Natural killer cell (primary cell): ENCODE results near the gene ART4. TPM values are rescaled to one million over a fixed set of nuclear protein-coding genes. Genes with fewer than 3 reads are reported as not detected.

Experiments used
- ATAC-seq, 3 donors: fragments of 150-1000 bp in 2 of 3; fragments of 200-7000 bp in 1 of 3; cut with Tn5 transposase; 1 replicate in 1 of 3; 2 replicates in 2 of 3; pipeline ENCODE4 v1.10.0; 2021; ENCODE audit warnings: mild to moderate bottlenecking in 2 of 3, moderate library complexity in 2 of 3
- DNase-seq, 2 donors: peaks; one replicate each; pipeline versions ENCODE4 v3.0.0 to v3.0.0-alpha.2; 2013 to 2021; ENCODE audit warnings: mixed read lengths in 1 of 2
- H3K27ac ChIP-seq: one replicate; pipeline ENCODE4 v1.5.1; 2013; ENCODE audit warnings: mild to moderate bottlenecking, low read length
- H3K27me3 ChIP-seq: one replicate; pipeline ENCODE4 v1.6.1; 2013; ENCODE audit warnings: low read length; ENCODE audit not compliant: control insufficient read depth, insufficient read depth
- H3K36me3 ChIP-seq: one replicate; pipeline ENCODE4 v1.6.1; 2013; ENCODE audit warnings: low read length; ENCODE audit not compliant: control insufficient read depth, insufficient read depth
- H3K4me1 ChIP-seq: one replicate; pipeline ENCODE4 v1.6.1; 2013; ENCODE audit warnings: low read length; ENCODE audit not compliant: control insufficient read depth, insufficient read depth
- H3K4me3 ChIP-seq: one replicate; pipeline ENCODE4 v1.5.1; 2013; ENCODE audit warnings: low read length
- H3K9me3 ChIP-seq: one replicate; pipeline ENCODE4 v1.6.1; 2013; ENCODE audit warnings: low read length; ENCODE audit not compliant: control insufficient read depth, insufficient read depth
- H3K27ac Mint-ChIP-seq, 2 donors: one replicate each; pipeline ENCODE4 v1.8.0; 2022; ENCODE audit warnings: mild to moderate bottlenecking in 2 of 2, mixed read lengths in 2 of 2, moderate library complexity in 1 of 2
- H3K27me3 Mint-ChIP-seq, 2 donors: one replicate each; pipeline ENCODE4 v1.8.0; 2022; ENCODE audit warnings: low read depth in 2 of 2, mixed read lengths in 2 of 2
- H3K36me3 Mint-ChIP-seq: one replicate; pipeline ENCODE4 v1.8.0; 2022; ENCODE audit warnings: mixed read lengths
- H3K4me1 Mint-ChIP-seq, 2 donors: one replicate each; pipeline ENCODE4 v1.8.0; 2022; ENCODE audit warnings: mixed read lengths in 2 of 2
- H3K4me3 Mint-ChIP-seq: one replicate; pipeline ENCODE4 v1.8.0; 2022; ENCODE audit warnings: mild to moderate bottlenecking, moderate library complexity, mixed read lengths
- H3K9me3 Mint-ChIP-seq, 2 donors: one replicate each; pipeline ENCODE4 v1.8.0; 2022; ENCODE audit warnings: mixed read lengths in 2 of 2
- CTCF ChIP-seq: fragments of 200-600 bp; IDR thresholded peaks from one replicate; pipeline ENCODE4 v1.8.0; 2022; ENCODE audit warnings: antibody characterized with exemption
- WGBS: methylation state at CpG from one replicate; pipeline ENCODE4 v1.1.7; 2013; ENCODE audit warnings: missing lambda C conversion rate; ENCODE audit not compliant: insufficient coverage; 5-methylcytosine and 5-hydroxymethylcytosine counted together
- intact Hi-C: fragments of 100-400 bp; cut with micrococcal nuclease; formaldehyde crosslinking; loops from one replicate; pipeline ENCODE4 v1.14.2; 2022
- total RNA-seq, 4 donors: library from RNA; stranded (reverse); fragments of 120-200 nt in 1 of 4; gene quantifications; one replicate each; pipeline versions ENCODE4 v1.2.3 to v1.2.4, GENCODE V29; 2013 to 2022

The ART4 gene
- total RNA-seq, 3 donors from 2014 or later (not counting 1 experiment from before 2014, with no cell fraction given), result not detected

- Histone ChIP-seq H3K27ac (no peak overlapping the region), H3K4me1 (no peaks in the 10 kb centered on the region), H3K27me3 (peaks cover 6% of the 10 kb centered on the region), H3K4me3 (no peak overlapping the region), H3K36me3 (no peaks in the 10 kb centered on the region), H3K9me3 (no peaks in the 10 kb centered on the region)
- peak in 1 of 2 donors; percentile 18 for DNase-seq
- Mint-ChIP-seq H3K9me3 (no peaks in the 10 kb centered on the region), H3K27ac (no peak overlapping the region), H3K36me3 (no peaks in the 10 kb centered on the region), H3K4me1 (no peaks in the 10 kb centered on the region), H3K4me3 (no peak overlapping the region), H3K27me3 (peaks cover 19 to 21% of the 10 kb centered on the region in 2 donors)
- peak in 2 of 3 donors; percentile 74 to 76 for ATAC-seq
- TF ChIP-seq CTCF, result no peak
- intact Hi-C loops, result no loop called here
Observed at GRCh38 chr12:14828892-14829291, 14.4 kb downstream of the ART4 start.

- H3K4me3 ChIP-seq, result no peak overlapping the region
- intact Hi-C loops, result no loop called here
- H3K4me1 ChIP-seq, result no peaks in the 10 kb centered on the region
- no peaks in the 10 kb centered on the region for H3K36me3 ChIP-seq
- no peaks in the 10 kb centered on the region for H3K27me3 ChIP-seq
- Mint-ChIP-seq H3K4me3 (no peak overlapping the region), H3K27me3 (peaks cover 8 to 13% of the 10 kb centered on the region in 2 donors), H3K36me3 (no peaks in the 10 kb centered on the region), H3K9me3 (no peaks in the 10 kb centered on the region), H3K4me1 (no peaks in the 10 kb centered on the region), H3K27ac (no peak overlapping the region)
- no peak overlapping the region for H3K27ac ChIP-seq
- no peak for DNase-seq
- no peak for TF ChIP-seq CTCF
- H3K9me3 ChIP-seq, result no peaks in the 10 kb centered on the region
- 79% methylated on average over 2 of the region's 2 CpGs for WGBS
- no peak for ATAC-seq
Observed at GRCh38 chr12:14827043-14827442, 16.3 kb downstream of the ART4 start.

- no peaks in the 10 kb centered on the region for H3K4me1 Mint-ChIP-seq
- DNase-seq, result no peak
- no peaks in the 10 kb centered on the region for H3K27me3 ChIP-seq
- no peak overlapping the region for H3K27ac Mint-ChIP-seq
- peaks cover 5 to 9% of the 10 kb centered on the region in 2 donors for H3K27me3 Mint-ChIP-seq
- H3K36me3 Mint-ChIP-seq, result no peaks in the 10 kb centered on the region
- WGBS, result 96% methylated on average over 5 of the region's 5 CpGs
- no peak for ATAC-seq
- intact Hi-C loops, result no loop called here
- no peaks in the 10 kb centered on the region for H3K36me3 ChIP-seq
- no peaks in the 10 kb centered on the region for H3K9me3 Mint-ChIP-seq
- no peaks in the 10 kb centered on the region for H3K9me3 ChIP-seq
- TF ChIP-seq CTCF, result no peak
- no peak overlapping the region for H3K4me3 ChIP-seq
- H3K4me3 Mint-ChIP-seq, result no peak overlapping the region
- H3K27ac ChIP-seq, result no peak overlapping the region
- H3K4me1 ChIP-seq, result no peaks in the 10 kb centered on the region
Observed at GRCh38 chr12:14826491-14826890, 16.8 kb downstream of the ART4 start.

- H3K27ac ChIP-seq, result no peak overlapping the region
- no peaks in the 10 kb centered on the region for H3K4me1 ChIP-seq
- TF ChIP-seq CTCF, result no peak
- no peak for DNase-seq
- no peaks in the 10 kb centered on the region for H3K36me3 Mint-ChIP-seq
- H3K27ac Mint-ChIP-seq, result no peak overlapping the region
- H3K9me3 Mint-ChIP-seq, result no peaks in the 10 kb centered on the region
- intact Hi-C loops, result no loop called here
- ATAC-seq, result no peak
- peaks cover 8 to 10% of the 10 kb centered on the region in 2 donors for H3K27me3 Mint-ChIP-seq
- H3K27me3 ChIP-seq, result no peaks in the 10 kb centered on the region
- H3K4me1 Mint-ChIP-seq, result no peaks in the 10 kb centered on the region
- no peak overlapping the region for H3K4me3 ChIP-seq
- no peaks in the 10 kb centered on the region for H3K9me3 ChIP-seq
- H3K4me3 Mint-ChIP-seq, result no peak overlapping the region
- no peaks in the 10 kb centered on the region for H3K36me3 ChIP-seq
Observed at GRCh38 chr12:14825256-14825655, 18.1 kb downstream of the ART4 start.
